ENCODE data around the gene CACNB3. TPM values are rescaled to one million over a fixed set of nuclear protein-coding genes. Genes with fewer than 3 reads are reported as not detected.
A peak's percentile ranks its signal among the peaks of the same experiment; 100 is the strongest.

The CACNB3 gene
- total RNA-seq, 1 experiment from 2014 or later: 23.8 TPM

DNA sequence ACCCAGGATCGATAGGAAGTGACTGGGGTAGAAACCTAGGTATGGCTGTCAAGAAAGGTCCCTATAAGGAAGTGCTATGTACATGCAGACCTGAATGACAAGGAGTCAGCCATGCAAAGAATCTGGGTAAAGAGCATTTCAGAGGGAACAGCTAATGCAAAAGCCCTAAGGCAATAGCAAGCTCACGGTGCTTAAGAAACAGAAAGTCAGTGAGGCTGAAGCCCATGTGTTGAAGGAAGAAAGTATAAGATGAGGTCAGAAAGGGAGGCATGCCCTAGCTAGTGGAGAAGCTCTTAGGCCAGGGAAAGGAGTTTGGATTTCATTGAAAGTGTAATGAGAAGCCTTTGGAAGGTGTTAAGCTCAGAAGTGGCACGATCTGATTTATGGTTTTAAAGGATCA lies 23.4 kb upstream of the CACNB3 start:
- no peak for DNase-seq (ENCODE audit: low spot score)

DNA sequence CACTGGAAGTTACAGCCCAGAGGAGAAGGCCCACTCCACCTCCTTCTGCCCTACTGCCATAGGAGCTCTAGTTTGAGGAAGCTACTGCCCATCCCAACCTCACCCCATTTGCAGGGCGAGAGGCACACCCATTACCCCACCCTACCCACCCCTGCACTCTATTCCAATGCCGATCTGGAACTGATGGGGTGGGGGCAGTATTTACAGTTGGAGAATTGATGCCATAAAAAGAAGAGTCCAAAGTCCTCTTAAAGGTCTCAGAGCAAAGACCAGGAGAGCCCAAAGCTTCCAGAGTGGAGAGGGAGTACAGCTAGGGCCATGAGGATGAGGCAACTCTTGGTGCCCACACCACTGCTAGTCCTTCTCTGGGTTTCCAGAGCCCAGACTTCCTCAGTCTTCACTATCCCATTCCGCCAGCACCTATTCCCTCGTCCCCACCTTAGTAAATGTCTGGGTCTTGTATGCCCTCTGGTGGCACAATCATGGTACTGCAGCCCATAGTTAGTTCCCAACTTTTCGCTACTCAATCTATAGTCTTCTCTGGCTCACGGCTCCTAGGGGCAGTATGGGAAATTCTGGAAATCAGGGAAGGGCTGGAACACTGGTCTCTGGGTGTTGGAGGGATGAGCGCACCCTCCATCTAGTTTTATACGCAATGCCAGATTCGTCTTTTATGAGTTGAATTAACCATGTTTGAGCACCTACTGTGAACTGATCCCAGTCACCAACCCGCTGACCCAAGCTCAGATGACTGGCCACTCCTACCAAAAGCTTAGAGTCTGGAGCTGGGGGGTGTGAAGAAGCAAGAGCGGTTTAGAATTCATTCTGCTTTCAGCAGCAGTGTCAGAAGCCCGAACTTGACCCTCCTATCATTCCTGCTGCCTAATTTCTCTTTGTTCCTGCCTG lies 22.5 kb upstream of the CACNB3 start:
- TF ChIP-seq EZH2 (IDR thresholded peaks at IDR 0.05; ENCODE audit: borderline replicate concordance, low read depth, low read length, poor library complexity, severe bottlenecking): no peak
- TF ChIP-seq, protein P1, sequence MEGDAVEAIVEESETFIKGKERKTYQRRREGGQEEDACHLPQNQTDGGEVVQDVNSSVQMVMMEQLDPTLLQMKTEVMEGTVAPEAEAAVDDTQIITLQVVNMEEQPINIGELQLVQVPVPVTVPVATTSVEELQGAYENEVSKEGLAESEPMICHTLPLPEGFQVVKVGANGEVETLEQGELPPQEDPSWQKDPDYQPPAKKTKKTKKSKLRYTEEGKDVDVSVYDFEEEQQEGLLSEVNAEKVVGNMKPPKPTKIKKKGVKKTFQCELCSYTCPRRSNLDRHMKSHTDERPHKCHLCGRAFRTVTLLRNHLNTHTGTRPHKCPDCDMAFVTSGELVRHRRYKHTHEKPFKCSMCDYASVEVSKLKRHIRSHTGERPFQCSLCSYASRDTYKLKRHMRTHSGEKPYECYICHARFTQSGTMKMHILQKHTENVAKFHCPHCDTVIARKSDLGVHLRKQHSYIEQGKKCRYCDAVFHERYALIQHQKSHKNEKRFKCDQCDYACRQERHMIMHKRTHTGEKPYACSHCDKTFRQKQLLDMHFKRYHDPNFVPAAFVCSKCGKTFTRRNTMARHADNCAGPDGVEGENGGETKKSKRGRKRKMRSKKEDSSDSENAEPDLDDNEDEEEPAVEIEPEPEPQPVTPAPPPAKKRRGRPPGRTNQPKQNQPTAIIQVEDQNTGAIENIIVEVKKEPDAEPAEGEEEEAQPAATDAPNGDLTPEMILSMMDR (conservative IDR thresholded peaks at IDR 0.05; ENCODE audit: low read depth, low read length): peak; percentile 93
- BruUV-seq (replicated peaks): no TSS peak
- H3K27ac ChIP-seq (ENCODE audit: low read depth, low read length, poor library complexity, severe bottlenecking): no peak overlapping the region
- intact Hi-C loops (cut with micrococcal nuclease; ENCODE audit: unreplicated experiment): loop anchor here (1.0 to 10.0 kb wide), 2 partner anchors 43 to 171 kb away; no protein-coding TSS in a partner anchor
- DNase-seq (ENCODE audit: low spot score): peak; percentile 84
- ChIA-PET POLR2A (ENCODE audit: low non-redundant PET) (no interaction called here), CTCF (interaction anchor here (0.7 to 1.6 kb wide), 5 partner anchors 34 to 254 kb away, joined by 3 to 13 read pairs (median 7); no protein-coding TSS in a partner anchor)
- H3K4me3 ChIP-seq (ENCODE audit: low read depth, low read length, poor library complexity, severe bottlenecking): no peak overlapping the region
- no peaks in the 10 kb centered on the region for H3K4me1 ChIP-seq (ENCODE audit: insufficient read depth, low read length, poor library complexity, severe bottlenecking)
- H3K9me3 ChIP-seq (ENCODE audit: low read depth, low read length, poor library complexity, severe bottlenecking): no peaks in the 10 kb centered on the region
- H3K36me3 ChIP-seq (ENCODE audit: insufficient read depth, low read length, poor library complexity, severe bottlenecking): no peaks in the 10 kb centered on the region
- no peaks in the 10 kb centered on the region for H3K27me3 ChIP-seq (replicated peaks; ENCODE audit: insufficient read depth, low read depth, low read length, poor library complexity)

More for the DNA sequence above, 23.4 kb upstream of the CACNB3 start:
- Histone ChIP-seq H3K27me3 (replicated peaks; ENCODE audit: insufficient read depth, low read depth, low read length, poor library complexity) (no peaks in the 10 kb centered on the region), H3K9me3 (ENCODE audit: low read depth, low read length, poor library complexity, severe bottlenecking) (no peaks in the 10 kb centered on the region), H3K27ac (ENCODE audit: low read depth, low read length, poor library complexity, severe bottlenecking) (no peak overlapping the region), H3K4me3 (ENCODE audit: low read depth, low read length, poor library complexity, severe bottlenecking) (no peak overlapping the region), H3K36me3 (ENCODE audit: insufficient read depth, low read length, poor library complexity, severe bottlenecking) (no peaks in the 10 kb centered on the region), H3K4me1 (ENCODE audit: insufficient read depth, low read length, poor library complexity, severe bottlenecking) (no peaks in the 10 kb centered on the region)
- POLR2A ChIA-PET (ENCODE audit: low non-redundant PET): no interaction called here
- intact Hi-C loops (cut with micrococcal nuclease; ENCODE audit: unreplicated experiment): loop anchor here (10.0 kb wide), 1 partner anchor 170 kb away; no protein-coding TSS in a partner anchor
- TF ChIP-seq, protein P1 (conservative IDR thresholded peaks at IDR 0.05; ENCODE audit: low read depth, low read length): no peak
- no peak for TF ChIP-seq EZH2 (IDR thresholded peaks at IDR 0.05; ENCODE audit: borderline replicate concordance, low read depth, low read length, poor library complexity, severe bottlenecking)
- BruUV-seq (replicated peaks): no TSS peak
- CTCF ChIA-PET: interaction anchor here (0.8 to 1.1 kb wide), 3 partner anchors 33 to 96 kb away, joined by 3 to 10 read pairs (median 7); no protein-coding TSS in a partner anchor

- no peaks in the 10 kb centered on the region for H3K9me3 ChIP-seq (ENCODE audit: low read depth, low read length, poor library complexity, severe bottlenecking)
- no peak overlapping the region for H3K27ac ChIP-seq (ENCODE audit: low read depth, low read length, poor library complexity, severe bottlenecking)
- no peaks in the 10 kb centered on the region for H3K4me1 ChIP-seq (ENCODE audit: insufficient read depth, low read length, poor library complexity, severe bottlenecking)
- intact Hi-C loops (cut with micrococcal nuclease; ENCODE audit: unreplicated experiment): loop anchor here (1.0 to 10.0 kb wide), 2 partner anchors 44 to 172 kb away; no protein-coding TSS in a partner anchor
- H3K27me3 ChIP-seq (replicated peaks; ENCODE audit: insufficient read depth, low read depth, low read length, poor library complexity): no peaks in the 10 kb centered on the region
- no peak for TF ChIP-seq EZH2 (IDR thresholded peaks at IDR 0.05; ENCODE audit: borderline replicate concordance, low read depth, low read length, poor library complexity, severe bottlenecking)
- TF ChIP-seq, protein P1 (conservative IDR thresholded peaks at IDR 0.05; ENCODE audit: low read depth, low read length): no peak
- no peaks in the 10 kb centered on the region for H3K36me3 ChIP-seq (ENCODE audit: insufficient read depth, low read length, poor library complexity, severe bottlenecking)
- CTCF ChIA-PET: interaction anchor here (1.6 kb wide), 1 partner anchor 44 kb away, joined by 13 read pairs; no protein-coding TSS in a partner anchor
- no TSS peak for BruUV-seq (replicated peaks)
- DNase-seq (ENCODE audit: low spot score): no peak
- no peak overlapping the region for H3K4me3 ChIP-seq (ENCODE audit: low read depth, low read length, poor library complexity, severe bottlenecking)
- POLR2A ChIA-PET (ENCODE audit: low non-redundant PET): no interaction called here
Measured at GRCh38 chr12:48796976-48797375, 21.3 kb upstream of the CACNB3 start.
